ENCODE results near the gene TSPAN31.

The TSPAN31 gene

DNA sequence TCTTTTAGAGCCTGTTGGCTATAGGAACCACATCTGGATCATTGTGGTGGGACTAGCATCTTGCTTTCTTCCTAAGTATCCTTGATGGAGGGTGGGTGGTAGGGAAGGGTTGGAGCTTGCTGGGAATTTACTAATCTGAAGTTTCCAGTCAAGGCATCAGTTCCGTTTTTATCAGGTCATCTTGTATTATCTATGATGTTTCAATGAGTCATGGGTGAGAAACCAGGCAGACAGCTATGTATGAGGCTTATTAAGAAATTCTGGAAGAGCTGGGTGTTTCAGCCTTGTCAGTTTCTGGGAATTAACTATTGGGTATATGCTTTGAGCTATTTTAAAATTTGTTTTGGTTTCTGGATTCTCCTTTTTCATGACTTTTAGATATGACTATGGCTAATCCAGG, 49.1 kb downstream of the TSPAN31 start:
- no peak for DNase-seq (ENCODE audit: low read depth)

DNA sequence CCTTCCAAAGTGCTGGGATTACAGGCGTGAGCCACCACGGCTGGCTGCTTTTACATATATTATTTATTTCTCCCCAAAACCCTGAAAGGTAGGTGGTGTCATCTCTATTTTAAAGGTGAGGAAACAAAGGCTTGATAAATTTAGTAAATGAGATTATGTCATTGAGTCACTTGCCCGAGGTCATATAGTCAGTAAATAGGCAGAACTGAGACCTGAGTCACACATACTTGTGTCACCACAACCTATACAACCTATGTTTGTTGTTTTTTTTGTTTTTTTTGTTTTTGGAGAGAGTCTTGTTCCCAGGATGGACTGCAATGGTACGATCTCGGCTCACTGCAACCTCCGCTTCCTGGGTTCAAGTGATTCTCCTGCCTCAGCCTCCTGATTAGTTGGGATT, 50.5 kb downstream of the TSPAN31 start:
- DNase-seq (ENCODE audit: low read depth), result no peak

DNA sequence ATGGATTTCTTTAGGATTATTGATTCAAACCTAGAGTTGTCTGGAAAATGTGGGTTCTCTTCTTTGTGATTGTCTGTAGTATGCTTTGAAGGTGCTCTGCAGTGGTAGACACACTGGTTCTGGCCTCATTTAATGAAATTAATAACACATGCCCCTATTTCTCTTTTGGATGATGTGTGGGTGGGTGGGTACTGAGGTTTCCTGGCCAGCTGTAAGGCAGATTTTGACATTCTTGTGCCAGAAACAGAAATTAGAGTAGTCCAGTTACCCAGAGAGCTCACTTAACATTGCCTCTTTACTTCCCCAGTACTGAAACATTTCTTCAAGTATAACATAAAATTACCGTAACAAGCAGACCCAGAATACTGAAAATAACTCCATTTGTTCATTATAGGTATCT, 52.2 kb downstream of the TSPAN31 start:
- no peak for DNase-seq (ENCODE audit: low read depth)

DNA sequence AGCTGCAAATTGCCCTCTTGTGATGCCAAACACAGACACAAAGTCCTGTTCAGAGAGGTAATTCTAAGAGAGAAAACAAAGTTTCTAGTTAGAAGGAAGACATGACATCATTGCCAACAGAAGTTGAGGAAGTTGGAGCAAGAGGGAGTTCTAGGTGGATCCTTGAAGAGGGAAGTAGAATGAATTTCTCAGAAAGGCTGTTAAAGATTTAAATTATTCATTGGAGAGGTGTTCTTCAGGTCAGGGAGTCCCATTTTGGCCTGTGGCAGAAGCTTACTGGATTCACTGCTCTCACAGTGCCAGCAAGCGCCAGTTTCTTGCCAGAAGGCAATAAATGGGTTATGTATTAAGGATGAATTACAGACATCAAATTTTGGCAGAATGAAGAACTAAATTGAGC, 53.1 kb downstream of the TSPAN31 start:
- no peak for DNase-seq (ENCODE audit: low read depth)
